Hematopoietic multipotent progenitor cell treated with erythropoietin and hydrocortisone succinate and interleukin-3 and kit ligand, for 17 days (in vitro differentiated cells): ENCODE measurements around the gene UBD.

ENCODE experiments used
- DNase-seq: peaks from one replicate; pipeline ENCODE4 v3.0.0-alpha.2; 2015; ENCODE audit warnings: low spot score

The UBD gene

DNA sequence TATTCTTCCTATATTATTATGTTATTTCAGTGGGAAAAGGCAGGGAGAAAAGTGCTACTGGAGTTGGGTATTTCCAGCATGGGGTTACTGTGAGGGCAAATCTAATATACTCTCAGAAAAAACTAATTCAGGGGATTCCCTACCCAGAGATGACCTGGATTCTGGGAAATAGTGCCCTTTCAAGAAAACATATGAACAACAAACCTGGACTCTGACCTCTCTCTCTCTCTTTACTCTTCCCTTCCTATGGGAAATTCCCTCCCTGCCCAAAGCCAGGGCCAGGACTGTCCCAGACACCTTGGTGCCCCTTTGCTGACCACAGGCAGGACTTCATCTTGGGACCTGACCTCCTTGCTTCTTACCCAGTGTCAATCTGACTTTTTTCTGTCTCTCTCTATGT, 1.6 kb upstream of the UBD start:
- DNase-seq = no peak

DNA sequence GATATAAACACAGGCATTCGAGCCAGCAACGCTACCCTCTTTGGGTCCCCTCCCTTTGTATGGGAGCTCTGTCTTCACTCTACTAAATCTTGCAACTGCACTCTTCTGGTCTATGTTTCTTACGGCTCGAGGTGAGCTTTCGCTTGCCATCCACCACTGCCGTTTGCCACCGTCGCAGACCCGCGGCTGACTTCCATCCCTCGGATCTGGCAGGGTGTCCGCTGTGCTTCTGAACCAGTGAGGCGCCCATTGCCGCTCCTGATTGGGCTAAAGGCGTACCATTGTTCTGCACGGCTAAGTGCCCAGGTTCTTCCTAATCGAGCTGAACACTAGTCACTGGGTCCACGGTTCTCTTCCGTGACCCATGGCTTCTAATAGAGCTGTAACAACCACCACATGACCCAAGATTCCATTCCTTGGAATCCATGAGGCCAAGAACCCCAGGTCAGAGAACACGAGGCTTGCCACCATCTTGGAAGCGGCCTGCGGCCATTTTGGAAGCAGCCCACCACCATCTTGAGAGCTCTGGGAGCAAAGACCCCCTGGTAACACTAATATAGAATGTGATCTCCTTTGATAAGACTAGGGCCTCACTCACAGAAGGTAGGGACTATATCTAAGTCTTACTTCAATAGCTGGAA, 973 bp downstream of the UBD start:
- no peak for DNase-seq

GRCh38 chr6:29557320-29557719, 2.2 kb downstream of the UBD start:
- no peak for DNase-seq

GRCh38 chr6:29554764-29555163, 4.8 kb downstream of the UBD start:
- no peak for DNase-seq

GRCh38 chr6:29553268-29554057, 6.1 kb downstream of the UBD start:
- DNase-seq = no peak

DNA sequence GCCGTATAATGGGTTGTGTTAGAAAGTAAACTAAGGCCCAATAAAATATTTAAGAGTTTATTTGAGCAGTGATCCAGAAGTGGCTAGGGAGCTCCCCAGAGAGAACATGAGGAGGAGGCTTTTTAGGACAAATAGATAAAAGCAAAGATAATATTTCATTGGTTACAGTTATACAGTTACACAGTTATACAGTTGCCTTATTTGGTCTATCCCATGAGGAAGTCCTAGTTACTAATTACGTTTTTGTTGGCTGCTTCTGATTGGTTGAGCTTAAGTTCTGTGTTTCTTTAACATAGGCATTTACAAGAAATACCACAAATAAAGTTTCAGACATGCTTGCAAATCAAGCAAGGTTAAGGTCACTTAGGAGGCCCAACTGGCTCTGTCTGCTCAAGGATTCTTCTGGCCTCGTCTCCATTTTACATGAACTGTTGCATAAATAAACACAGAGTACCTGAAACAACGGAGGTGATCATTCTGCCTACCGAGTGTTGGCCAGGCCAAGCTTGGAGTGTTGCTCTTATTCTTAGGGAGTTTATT, 7.0 kb downstream of the UBD start:
- DNase-seq = no peak

DNA sequence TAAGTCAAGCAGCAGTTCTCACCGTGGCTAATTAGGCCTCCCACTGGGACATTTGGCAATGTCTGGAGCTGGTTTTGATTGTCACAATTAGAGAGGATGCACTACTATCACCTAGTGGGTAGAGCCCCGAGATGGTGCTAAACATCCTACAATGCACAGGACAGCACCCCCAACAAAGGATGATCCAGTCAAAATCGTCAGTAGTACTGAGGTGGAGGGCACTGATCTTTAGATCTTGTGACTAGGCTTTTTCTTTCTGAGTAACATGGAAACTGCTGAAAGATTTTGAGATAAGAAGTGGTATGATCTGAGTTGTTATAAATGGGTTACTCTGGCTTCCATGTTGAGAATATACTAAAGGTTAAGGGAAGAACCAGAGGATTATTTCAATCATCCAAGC, 12.0 kb downstream of the UBD start:
- no peak for DNase-seq

GRCh38 chr6:29537714-29538403, 21.7 kb downstream of the UBD start:
- DNase-seq = no peak

GRCh38 chr6:29532320-29532951, 27.1 kb downstream of the UBD start:
- no peak for DNase-seq

DNA sequence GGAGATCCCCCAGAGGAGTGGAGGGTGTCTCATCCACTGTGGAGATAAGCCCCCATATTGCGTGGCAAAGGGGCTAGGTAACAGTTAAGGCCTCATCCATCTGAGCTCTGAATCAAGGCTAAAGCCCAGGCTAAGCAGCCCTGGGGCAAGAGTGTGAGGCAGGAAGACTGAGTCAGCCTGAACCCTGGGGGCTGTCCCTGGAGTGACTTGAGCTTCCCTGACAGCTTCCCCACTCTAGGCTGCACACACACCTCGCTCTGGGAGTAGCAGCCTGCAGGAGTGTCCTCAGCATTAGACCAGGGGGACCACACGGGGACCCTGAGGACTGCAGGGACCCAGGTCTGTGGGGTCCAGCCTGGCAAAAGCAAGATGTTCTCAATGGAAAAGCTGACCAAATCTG, 27.9 kb downstream of the UBD start:
- no peak for DNase-seq

DNA sequence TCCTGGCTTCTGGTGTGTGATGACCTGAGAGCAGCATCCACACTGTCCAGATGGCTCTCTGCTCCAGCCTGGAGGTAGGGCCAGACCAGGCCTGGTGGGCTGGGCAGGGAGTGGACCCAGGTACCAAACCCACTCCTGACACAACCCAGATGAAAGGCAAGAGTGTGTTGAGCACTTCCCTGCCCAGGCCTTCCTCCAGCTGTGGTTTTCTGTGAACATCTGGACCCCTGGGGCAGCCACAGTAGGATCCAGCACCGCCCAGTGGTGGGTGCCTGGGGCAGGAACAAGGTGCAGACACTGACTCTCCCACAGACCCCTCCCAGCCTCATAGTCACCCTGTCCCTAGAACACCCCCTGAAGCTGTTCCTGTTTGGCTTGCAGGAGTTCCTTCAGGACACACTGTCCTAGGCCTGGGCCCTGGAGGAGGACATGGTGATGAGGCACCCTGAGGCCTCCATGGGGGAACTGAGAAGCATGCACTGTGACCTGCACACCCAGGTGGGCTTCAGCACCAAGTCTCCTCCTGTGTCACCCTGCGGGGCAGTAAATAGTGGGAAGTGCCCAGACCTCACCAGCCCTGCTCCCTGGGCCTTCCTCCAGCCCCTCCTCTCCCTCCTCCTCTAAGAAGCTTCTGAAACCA, 28.7 kb downstream of the UBD start:
- DNase-seq = no peak

- DNase-seq = no peak
Observed at GRCh38 chr6:29529956-29530355, 29.6 kb downstream of the UBD start.

- DNase-seq = no peak
Observed at GRCh38 chr6:29528988-29529560, 30.5 kb downstream of the UBD start.

DNA sequence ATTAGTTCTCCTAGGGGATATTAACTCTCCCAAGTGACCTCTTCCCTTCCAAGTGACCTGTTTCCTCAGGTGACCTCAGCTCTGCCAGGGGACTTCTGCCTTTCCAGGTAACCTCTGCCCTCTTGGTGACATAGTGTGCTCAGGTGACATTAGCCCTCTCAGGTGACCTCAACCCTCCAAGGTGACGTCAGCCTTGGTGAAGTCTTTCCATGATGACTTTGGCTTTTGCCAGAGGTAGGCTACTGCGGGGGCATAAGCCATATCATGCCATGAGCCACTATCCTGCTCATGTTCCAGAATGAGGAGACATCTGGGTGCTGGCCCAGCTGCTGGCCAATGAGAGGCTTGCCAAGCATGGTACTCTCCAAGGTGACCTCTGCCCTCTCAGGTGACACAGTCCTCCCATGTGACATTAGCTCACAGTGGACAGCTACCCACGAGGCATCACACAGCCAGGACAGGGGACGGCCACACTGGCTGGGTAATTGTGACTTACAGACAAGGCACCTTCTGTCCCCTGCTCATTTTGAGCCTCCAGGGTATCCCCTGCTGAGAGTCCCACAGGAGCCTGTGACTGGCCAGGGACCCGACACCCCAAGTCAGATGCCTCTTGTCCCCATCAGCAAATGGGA, 31.1 kb downstream of the UBD start:
- DNase-seq = no peak

GRCh38 chr6:29527564-29527963, 32.0 kb downstream of the UBD start:
- no peak for DNase-seq

DNA sequence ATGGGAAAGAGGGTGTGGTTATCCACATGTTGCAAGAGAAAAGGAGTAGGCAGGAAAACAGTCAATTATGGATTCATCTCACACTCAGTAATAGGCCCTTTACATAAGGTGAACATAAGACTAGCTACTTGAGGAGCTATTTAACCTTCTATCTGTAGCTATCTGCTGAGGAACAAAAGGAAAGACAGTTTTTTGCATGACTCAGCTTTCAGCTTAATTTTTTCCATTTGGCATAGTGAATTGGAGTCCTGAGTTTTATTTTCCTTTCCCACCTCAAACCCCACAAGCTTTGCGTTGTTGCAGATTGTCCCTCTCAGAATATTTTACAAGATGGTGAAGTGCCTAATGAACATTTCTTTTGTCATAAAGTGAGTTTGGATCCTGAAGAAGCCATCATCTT, 32.4 kb downstream of the UBD start:
- DNase-seq = no peak

GRCh38 chr6:29525311-29525639, 34.3 kb downstream of the UBD start:
- DNase-seq = no peak

GRCh38 chr6:29524444-29525310, 34.9 kb downstream of the UBD start:
- DNase-seq = no peak

DNA sequence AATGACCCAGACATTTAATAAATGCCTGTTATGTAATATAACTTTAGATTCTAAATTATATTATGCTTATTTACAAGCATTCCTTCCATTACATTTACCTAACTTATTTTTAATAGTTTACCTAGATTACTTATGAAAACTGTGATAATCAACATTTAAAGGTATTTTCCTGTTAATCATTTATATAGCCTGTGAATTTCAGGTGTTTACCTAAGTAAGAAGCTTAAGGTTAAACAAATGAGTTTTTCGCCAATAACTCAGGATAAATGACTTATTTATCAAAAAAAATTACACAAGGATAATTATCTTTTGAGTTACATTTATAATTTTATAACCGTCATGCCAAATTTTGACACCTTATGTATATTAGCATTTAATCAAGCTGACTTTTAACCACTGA, 35.5 kb downstream of the UBD start:
- no peak for DNase-seq

- no peak for DNase-seq
Observed at GRCh38 chr6:29522227-29522626, 37.3 kb downstream of the UBD start.
